Effector memory CD8-positive, alpha-beta T cell (primary cell): ENCODE results near the gene KCTD1.

Experiments
- ATAC-seq: fragments of 150-1000 bp; cut with Tn5 transposase; replicated peaks from 2 replicates; pipeline ENCODE4 v1.10.0; 2021; ENCODE audit warnings: mild to moderate bottlenecking, moderate library complexity
- DNase-seq, 3 experiments: peaks; one replicate each; pipeline ENCODE4 v3.0.0; 2021
- H3K27ac Mint-ChIP-seq, 2 donors: one replicate each; pipeline ENCODE4 v1.8.0; 2022; ENCODE audit warnings: mild to moderate bottlenecking in 2 of 2, mixed read lengths in 2 of 2, moderate library complexity in 2 of 2
- H3K27me3 Mint-ChIP-seq, 2 donors: one replicate each; pipeline ENCODE4 v1.8.0; 2022; ENCODE audit warnings: mixed read lengths in 2 of 2
- H3K36me3 Mint-ChIP-seq: one replicate; pipeline ENCODE4 v1.8.0; 2022; ENCODE audit warnings: mild to moderate bottlenecking, moderate library complexity, mixed read lengths; ENCODE audit not compliant: insufficient read depth
- H3K4me1 Mint-ChIP-seq, 2 donors: one replicate each; pipeline ENCODE4 v1.8.0; 2022; ENCODE audit warnings: low read depth in 2 of 2, mixed read lengths in 2 of 2
- H3K4me3 Mint-ChIP-seq, 2 donors: one replicate each; pipeline ENCODE4 v1.8.0; 2022; ENCODE audit warnings: mild to moderate bottlenecking in 2 of 2, mixed read lengths in 2 of 2, moderate library complexity in 2 of 2
- H3K9me3 Mint-ChIP-seq, 2 donors: one replicate each; pipeline ENCODE4 v1.8.0; 2022; ENCODE audit warnings: mixed read lengths in 2 of 2

KCTD1 gene

DNA sequence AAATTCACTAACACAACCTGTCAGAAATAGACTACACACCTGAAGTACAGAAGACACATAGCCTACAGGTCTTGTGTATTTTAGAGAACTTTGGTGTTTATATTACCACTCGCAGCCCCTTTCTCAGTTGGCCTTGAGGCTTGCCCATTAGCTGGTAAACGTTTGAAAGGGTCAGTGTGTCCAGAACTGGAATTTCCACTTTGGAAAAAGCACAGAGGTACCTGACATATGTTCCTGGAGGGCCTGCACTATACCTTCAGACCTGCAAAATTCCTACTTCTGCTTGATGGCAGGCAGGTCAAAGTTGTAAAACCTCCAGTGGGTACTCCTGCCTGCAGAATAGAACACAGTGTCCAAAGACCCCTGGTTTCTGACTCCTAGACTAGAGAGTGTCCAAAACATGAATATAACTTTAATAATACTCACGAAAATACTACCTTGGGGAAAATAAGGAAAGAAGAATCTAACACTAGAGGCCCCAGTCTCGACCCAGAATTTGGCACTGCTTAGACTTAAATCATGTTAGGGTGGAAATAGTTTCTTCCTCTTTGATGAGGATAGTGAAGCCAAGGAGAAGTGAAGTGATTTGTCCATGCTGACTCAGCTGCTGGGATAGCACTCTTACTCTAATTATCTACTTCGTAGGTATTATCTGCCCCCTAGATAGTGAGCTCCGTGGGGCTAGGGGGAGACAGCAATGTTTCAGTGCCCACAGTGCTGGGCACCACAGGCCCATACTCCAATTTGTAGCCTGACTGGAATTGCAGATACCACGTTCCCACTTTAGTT lies 2.8 kb downstream of the KCTD1 start:
- Mint-ChIP-seq H3K27ac (no peak overlapping the region), H3K4me3 (peak overlapping the region in 1 of 2 donors; percentile 5), H3K36me3 (peaks cover 4% of the 10 kb centered on the region), H3K4me1 (peaks cover 17 to 28% of the 10 kb centered on the region in 2 donors), H3K9me3 (no peaks in the 10 kb centered on the region), H3K27me3 (peaks cover 7 to 8% of the 10 kb centered on the region in 2 donors)
- DNase-seq (no peak), ATAC-seq (no peak)

- no peak overlapping the region for H3K27ac Mint-ChIP-seq
- no peak for ATAC-seq
- H3K9me3 Mint-ChIP-seq: no peaks in the 10 kb centered on the region
- DNase-seq: no peak
- peaks cover 17 to 27% of the 10 kb centered on the region in 2 donors for H3K4me1 Mint-ChIP-seq
- peaks cover 4% of the 10 kb centered on the region for H3K36me3 Mint-ChIP-seq
- peak overlapping the region; percentile 6 to 10 for H3K4me3 Mint-ChIP-seq
- no peaks in the 10 kb centered on the region for H3K27me3 Mint-ChIP-seq
Measured at GRCh38 chr18:26544451-26544850, 3.9 kb downstream of the KCTD1 start.

DNA sequence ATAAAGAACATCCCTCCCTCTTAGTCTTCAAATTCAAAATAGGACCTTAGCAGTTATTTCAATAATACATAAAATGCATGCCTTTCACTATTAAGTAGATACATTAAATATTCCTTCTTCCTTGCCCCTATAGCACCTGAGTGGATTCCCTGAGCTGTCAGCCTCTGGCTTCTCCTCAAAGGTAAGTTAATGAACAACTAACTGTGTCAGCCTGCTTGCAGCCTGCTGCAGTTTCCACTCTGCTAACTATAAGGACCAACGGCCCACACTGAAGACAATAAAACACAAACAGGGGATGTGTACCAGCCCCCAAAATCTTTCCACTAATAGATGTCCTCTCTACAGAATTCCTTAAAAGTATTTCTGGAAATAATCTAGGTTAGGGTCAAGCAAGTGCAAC lies 5.0 kb downstream of the KCTD1 start:
- Mint-ChIP-seq H3K4me1 (peaks cover 17 to 27% of the 10 kb centered on the region in 2 donors), H3K36me3 (peaks cover 4% of the 10 kb centered on the region), H3K27ac (no peak overlapping the region), H3K4me3 (no peak overlapping the region), H3K9me3 (no peaks in the 10 kb centered on the region), H3K27me3 (no peaks in the 10 kb centered on the region)
- DNase-seq: no peak
- ATAC-seq: no peak

DNA sequence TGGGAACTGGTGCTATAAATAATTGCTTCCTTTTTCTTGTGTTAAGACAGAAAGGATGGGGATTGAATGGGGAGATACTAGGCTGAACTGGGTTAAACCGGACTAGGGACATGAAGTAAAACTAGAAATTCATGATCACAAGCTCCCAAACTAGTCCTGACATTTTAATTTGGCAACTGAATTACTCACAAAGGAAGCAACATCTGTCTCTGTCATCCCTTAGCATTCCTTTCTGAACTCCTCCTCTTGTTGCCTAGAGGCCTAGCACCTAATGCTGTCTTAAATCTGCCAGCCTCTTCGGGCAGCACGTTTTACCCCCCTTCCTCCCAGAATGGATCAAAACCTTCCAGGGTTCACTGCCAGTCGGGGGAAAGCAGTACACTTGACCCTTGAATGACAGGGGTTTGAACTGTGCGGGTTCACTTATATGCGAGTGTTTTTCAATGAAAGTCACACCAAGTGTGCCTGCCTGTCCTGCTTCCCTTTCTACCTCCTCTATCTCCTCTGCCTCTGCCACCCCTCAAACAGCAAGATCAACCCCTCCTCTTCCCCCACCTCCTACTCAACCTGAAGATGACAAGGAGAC lies 8.2 kb downstream of the KCTD1 start:
- Mint-ChIP-seq H3K27ac (no peak overlapping the region), H3K9me3 (no peaks in the 10 kb centered on the region), H3K27me3 (no peaks in the 10 kb centered on the region), H3K4me1 (peaks cover 5 to 13% of the 10 kb centered on the region in 2 donors), H3K36me3 (no peaks in the 10 kb centered on the region), H3K4me3 (no peak overlapping the region)
- DNase-seq (no peak), ATAC-seq (no peak)

- H3K27me3 Mint-ChIP-seq: no peaks in the 10 kb centered on the region
- peaks cover 3 to 5% of the 10 kb centered on the region in 2 donors for H3K4me1 Mint-ChIP-seq
- H3K9me3 Mint-ChIP-seq: no peaks in the 10 kb centered on the region
- H3K27ac Mint-ChIP-seq: no peak overlapping the region
- H3K36me3 Mint-ChIP-seq: no peaks in the 10 kb centered on the region
- ATAC-seq (no peak), DNase-seq (no peak)
- H3K4me3 Mint-ChIP-seq: no peak overlapping the region
Measured at GRCh38 chr18:26538524-26538923, 9.8 kb downstream of the KCTD1 start.

DNA sequence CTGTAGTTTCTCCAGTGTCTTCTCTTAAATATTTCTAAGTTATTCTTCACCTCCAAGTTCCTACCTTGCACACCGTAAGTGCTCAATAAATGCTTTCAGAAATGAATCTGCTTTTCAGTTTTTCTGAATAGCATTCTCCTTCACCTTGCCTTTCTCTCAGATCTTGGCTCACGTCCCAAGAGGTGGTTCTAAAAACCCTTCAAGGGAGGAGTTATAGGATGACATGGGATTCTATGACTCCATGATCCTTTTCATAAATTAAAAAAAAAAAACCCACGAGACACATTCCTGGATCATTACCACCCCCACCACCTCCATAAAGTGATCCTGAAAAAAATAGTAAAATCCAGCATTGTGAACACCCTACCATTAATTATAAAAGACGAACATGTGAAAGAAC lies 11.7 kb downstream of the KCTD1 start:
- DNase-seq: no peak
- no peaks in the 10 kb centered on the region for H3K36me3 Mint-ChIP-seq

GRCh38 chr18:26536032-26536431 lies 12.3 kb downstream of the KCTD1 start:
- H3K27ac Mint-ChIP-seq: no peak overlapping the region
- no peaks in the 10 kb centered on the region for H3K4me1 Mint-ChIP-seq
- DNase-seq (no peak), ATAC-seq (no peak)
- no peaks in the 10 kb centered on the region for H3K9me3 Mint-ChIP-seq
- no peak overlapping the region for H3K4me3 Mint-ChIP-seq
- no peaks in the 10 kb centered on the region for H3K27me3 Mint-ChIP-seq
- H3K36me3 Mint-ChIP-seq: no peaks in the 10 kb centered on the region

More for the DNA sequence above, 11.7 kb downstream of the KCTD1 start:
- ATAC-seq: no peak
- Mint-ChIP-seq H3K27me3 (no peaks in the 10 kb centered on the region), H3K27ac (no peak overlapping the region), H3K9me3 (no peaks in the 10 kb centered on the region), H3K4me1 (no peaks in the 10 kb centered on the region), H3K4me3 (no peak overlapping the region)

- Mint-ChIP-seq H3K36me3 (no peaks in the 10 kb centered on the region), H3K4me1 (no peaks in the 10 kb centered on the region), H3K9me3 (no peaks in the 10 kb centered on the region), H3K27me3 (no peaks in the 10 kb centered on the region), H3K27ac (no peak overlapping the region), H3K4me3 (no peak overlapping the region)
- no peak for ATAC-seq
- DNase-seq: no peak
Measured at GRCh38 chr18:26535630-26536029, 12.7 kb downstream of the KCTD1 start.

- Mint-ChIP-seq H3K27ac (peak overlapping the region in 1 of 2 donors; percentile 18), H3K4me1 (peaks cover 0 to 3% of the 10 kb centered on the region in 2 donors), H3K4me3 (no peak overlapping the region), H3K9me3 (no peaks in the 10 kb centered on the region), H3K36me3 (no peaks in the 10 kb centered on the region), H3K27me3 (no peaks in the 10 kb centered on the region)
- no peak for DNase-seq
- no peak for ATAC-seq
Measured at GRCh38 chr18:26532367-26533340, 15.7 kb downstream of the KCTD1 start.

DNA sequence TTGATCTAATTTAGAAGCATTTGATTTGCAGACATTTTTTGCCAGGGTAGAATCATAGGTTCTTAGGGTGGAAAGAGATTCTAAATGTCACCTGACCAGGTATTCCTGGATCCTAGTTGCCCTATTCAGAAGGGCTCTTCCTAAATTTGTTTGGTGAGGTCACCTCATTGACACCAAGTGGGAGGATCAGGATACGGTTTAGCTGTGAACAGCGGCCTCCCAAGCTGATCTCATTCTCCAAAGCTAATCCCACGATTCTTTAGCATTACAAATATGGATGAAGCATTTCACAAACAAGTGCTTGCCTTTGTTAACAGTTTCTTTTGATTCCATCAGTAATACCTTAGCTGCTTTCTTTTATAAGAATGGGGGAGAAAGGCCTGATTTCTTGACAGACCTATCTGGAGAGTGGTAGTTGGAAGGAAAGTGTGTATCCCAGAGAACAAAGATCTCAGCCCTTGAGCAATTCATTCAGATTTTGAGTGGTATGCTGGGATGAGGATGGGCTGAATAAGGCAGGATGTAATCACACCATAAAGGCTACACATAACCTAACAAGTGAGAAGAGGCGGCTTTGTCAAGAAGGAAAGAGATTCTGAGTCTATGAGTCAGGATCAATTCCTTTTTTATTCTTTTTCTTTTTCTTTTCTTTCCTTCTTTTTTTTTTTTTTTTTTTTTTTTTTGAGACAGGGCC lies 16.6 kb downstream of the KCTD1 start:
- Mint-ChIP-seq H3K27ac (peak overlapping the region in 1 of 2 donors; percentile 18), H3K4me3 (no peak overlapping the region), H3K27me3 (no peaks in the 10 kb centered on the region), H3K36me3 (no peaks in the 10 kb centered on the region), H3K4me1 (peaks cover 0 to 3% of the 10 kb centered on the region in 2 donors), H3K9me3 (no peaks in the 10 kb centered on the region)
- no peak for ATAC-seq
- no peak for DNase-seq

DNA sequence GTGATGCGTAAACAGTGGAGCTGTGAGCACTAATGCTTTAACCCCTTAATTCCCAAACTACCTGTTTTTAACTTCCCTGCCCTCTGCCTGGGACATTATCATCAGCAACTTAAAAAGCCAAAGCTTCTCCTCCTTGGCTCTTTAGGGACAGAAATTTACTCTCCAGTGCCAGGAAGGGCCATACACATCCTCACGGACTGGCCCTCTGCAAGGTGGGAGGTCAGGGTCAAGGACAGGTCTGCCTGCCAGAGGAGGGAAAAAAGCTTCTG lies 21.5 kb downstream of the KCTD1 start:
- no peaks in the 10 kb centered on the region for H3K36me3 Mint-ChIP-seq
- H3K27ac Mint-ChIP-seq: no peak overlapping the region
- H3K27me3 Mint-ChIP-seq: no peaks in the 10 kb centered on the region
- no peaks in the 10 kb centered on the region for H3K9me3 Mint-ChIP-seq
- peaks cover 2 to 3% of the 10 kb centered on the region in 2 donors for H3K4me1 Mint-ChIP-seq
- DNase-seq: no peak
- no peak for ATAC-seq
- no peak overlapping the region for H3K4me3 Mint-ChIP-seq

- Mint-ChIP-seq H3K27ac (no peak overlapping the region), H3K36me3 (no peaks in the 10 kb centered on the region), H3K9me3 (no peaks in the 10 kb centered on the region), H3K4me1 (peaks cover 2 to 3% of the 10 kb centered on the region in 2 donors), H3K4me3 (no peak overlapping the region), H3K27me3 (no peaks in the 10 kb centered on the region)
- DNase-seq: no peak
- ATAC-seq: no peak
Measured at GRCh38 chr18:26526128-26526965, 22.0 kb downstream of the KCTD1 start.
